GM10847 (cell line): ENCODE measurements around the gene PTPRN2.

Source experiments
- POLR2A ChIP-seq: IDR thresholded peaks from 2 replicates; pipeline ENCODE4 v1.6.1; 2011; ENCODE audit not compliant: insufficient read length; ENCODE audit errors: extremely low read depth

The PTPRN2 gene

GRCh38 chr7:157797361-157797760, 790.3 kb downstream of the PTPRN2 start:
- TF ChIP-seq POLR2A, result no peak

DNA sequence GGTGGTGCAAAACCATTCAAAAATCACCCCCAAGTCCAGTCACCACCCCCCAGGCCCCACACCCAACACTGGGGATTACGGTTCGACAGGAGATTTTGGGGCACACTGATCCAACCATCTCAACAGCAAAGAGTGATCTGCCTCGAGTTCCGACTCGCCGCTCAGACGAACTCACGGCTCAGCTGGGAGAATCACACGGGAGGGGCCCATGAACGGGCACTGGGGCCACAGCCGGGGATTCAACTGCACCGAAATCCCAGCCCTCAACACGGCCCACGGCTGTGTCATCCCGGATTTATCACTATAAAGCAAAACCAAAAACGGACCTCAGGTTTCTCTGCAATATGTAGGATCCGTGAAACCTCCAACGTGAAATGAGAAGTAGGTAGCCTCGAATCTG, 790.8 kb downstream of the PTPRN2 start:
- TF ChIP-seq POLR2A, result no peak

GRCh38 chr7:157795643-157796042, 792.0 kb downstream of the PTPRN2 start:
- TF ChIP-seq POLR2A, result no peak

DNA sequence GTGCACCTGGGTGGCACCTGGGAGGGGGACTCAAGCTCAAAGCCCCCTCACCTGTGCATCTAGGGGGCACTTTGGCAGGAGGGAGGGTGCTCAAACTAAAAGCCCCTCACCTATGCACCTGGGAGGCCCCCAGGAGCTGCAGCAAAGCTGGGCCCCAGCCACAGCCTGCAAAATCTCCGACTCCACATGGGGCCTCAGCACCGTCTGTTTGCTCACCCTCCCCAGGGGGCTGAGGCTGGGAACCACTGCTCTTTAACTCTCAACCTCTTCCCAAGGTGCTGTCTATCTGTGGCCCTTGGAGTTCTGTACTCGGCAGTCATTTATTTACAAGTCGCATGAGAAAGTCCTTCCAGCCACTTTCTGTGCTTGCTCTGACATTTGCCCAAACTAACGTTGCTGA, 792.4 kb downstream of the PTPRN2 start:
- TF ChIP-seq POLR2A, result no peak

- TF ChIP-seq POLR2A, result no peak
Measured at GRCh38 chr7:157794746-157795065, 792.9 kb downstream of the PTPRN2 start.

DNA sequence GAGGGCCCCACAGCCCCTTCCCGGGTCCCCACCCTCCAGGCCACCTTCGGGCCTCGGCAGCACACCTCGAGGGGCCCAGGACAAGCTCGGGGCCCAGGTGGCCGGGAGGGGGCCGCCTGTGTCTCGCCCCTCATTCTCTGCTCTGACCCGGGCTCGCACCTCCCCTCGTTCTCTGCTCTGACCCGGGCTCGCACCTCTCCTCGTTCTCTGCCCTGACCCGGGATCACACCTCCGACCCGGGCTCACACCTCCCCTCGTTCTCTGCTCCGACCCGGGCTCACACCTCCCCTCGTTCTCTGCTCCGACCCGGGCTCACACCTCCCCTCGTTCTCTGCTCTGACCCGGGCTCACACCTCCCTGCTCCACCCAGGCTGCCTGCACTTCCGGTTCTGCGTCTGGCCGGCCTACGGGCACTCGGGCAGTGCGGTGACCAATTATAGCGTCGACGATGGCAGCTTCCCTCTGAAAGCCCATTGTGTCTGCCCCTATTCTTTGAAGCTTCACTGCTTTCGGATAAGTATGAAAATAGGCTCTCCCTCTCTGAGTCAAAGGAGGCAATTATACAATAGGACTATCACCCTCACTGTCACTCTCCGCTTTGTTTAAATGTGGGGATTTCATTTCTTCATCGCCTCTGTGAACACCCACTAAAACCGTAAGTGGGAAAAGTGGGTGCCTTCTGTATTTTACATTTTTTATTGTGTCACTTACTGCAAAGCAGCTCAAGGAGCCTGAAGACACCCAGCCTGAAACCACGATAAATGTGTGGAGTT, 793.5 kb downstream of the PTPRN2 start:
- TF ChIP-seq POLR2A, result no peak

- no peak for TF ChIP-seq POLR2A
Measured at GRCh38 chr7:157793087-157793353, 794.6 kb downstream of the PTPRN2 start.

DNA sequence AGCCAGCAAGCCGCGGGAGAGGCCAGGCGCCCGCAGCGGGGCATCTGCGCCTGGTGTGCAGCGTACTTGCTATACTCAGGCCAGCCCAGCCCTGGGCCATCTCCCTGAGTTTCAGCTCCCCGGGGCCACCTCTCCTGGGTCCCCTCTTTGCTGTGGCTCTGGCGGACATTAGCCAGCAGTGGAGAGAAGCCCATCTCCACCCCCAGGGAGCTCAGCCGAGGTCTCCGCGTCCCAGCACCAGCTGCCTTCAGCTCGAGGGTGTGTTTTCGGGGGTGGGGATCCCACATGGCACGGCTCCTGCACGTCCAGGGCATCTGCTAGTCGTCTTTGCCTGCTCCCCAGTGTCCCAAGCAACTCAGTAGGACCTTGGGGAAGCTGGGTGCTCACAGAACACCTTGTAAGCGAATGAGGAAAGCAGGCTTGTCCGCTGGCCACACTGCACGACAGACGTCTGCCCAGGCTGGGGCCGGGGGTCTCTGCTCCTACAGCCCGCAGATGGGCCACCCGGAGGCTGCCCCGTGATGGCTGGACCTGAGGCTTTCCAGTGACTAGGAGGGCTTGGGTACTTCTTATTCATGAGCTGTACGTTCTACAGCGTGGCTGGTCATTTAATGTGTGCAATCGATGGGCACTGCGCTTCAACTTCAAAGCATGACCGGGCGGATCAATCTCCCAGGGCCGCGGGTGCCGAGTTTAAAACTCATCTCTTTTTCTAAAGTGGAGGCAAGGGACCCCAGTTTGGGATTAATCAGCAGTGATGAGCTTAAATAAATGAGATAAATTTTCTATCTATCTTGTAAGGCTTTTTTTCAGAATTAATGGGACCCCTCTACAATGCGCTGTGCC, 795.2 kb downstream of the PTPRN2 start:
- no peak for TF ChIP-seq POLR2A

GRCh38 chr7:157791666-157792065, 796.0 kb downstream of the PTPRN2 start:
- no peak for TF ChIP-seq POLR2A

GRCh38 chr7:157791261-157791660, 796.4 kb downstream of the PTPRN2 start:
- TF ChIP-seq POLR2A, result no peak

DNA sequence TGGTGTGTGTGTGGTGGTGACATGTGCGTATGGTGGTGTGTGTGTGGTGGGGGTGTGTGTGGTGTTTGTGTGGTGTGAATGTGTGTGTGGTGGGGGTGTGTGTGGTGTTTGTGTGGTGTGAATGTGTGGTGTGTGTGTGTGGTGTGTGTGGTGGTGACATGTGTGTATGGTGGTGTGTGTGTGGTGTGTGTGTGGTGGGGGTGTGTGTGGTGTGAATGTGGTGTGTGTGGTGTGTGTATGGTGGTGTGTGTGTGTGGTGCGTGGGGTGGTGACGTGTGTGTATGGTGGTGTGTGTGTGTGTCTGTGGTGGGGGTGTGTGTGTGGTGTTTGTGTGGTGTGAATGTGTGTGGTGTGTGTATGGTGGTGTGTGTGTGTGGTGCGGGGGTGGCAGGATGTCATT, 797.7 kb downstream of the PTPRN2 start:
- no peak for TF ChIP-seq POLR2A

- TF ChIP-seq POLR2A, result no peak
Measured at GRCh38 chr7:157789094-157789493, 798.5 kb downstream of the PTPRN2 start.

DNA sequence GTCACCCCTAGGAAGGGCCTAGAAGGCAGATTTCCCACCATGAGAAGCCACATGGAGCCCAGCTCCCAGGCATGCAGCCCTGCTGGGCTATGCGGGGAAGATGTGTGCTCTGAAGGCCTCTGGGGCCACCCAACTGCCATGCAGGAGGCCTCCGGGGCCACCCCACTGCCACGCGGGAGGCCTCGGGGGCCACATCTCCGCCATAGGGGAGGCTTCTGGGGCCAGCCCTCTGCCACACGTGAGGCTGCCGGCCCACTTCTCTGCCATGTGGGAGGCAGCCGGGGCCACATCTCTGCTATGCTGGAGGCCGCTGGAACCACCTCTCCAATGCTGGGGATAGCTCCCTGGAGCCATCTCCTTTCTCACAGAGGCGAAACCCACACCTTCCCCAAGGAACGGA, 799.0 kb downstream of the PTPRN2 start:
- no peak for TF ChIP-seq POLR2A

DNA sequence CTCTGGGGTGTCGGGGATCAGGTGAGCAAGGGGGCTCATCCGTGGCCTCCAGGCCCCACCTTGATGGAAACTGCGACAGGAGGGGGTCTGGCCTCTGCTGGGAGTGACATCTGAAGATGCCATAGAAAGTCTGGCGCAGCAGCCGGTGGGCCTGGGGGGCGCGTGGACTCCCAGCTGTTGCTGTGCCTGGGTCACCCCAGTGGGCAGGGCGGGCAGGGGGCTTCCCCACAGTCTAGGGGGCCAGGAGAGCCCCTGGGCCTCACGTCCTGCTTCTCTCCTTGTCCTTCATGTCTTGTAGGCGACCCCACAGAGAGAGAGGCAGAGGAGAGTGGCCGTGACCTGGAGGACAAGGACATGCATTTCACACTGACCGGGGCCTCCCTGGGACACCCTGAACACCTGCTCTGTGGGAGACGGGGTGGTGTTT, 800.3 kb downstream of the PTPRN2 start:
- no peak for TF ChIP-seq POLR2A

GRCh38 chr7:157786375-157787274, 801.0 kb downstream of the PTPRN2 start:
- no peak for TF ChIP-seq POLR2A
